Measurements from ENCODE around the gene SLCO1C1. TPM values are rescaled to one million over a fixed set of nuclear protein-coding genes. Genes with fewer than 3 reads are reported as not detected.

Gene SLCO1C1, protein sequence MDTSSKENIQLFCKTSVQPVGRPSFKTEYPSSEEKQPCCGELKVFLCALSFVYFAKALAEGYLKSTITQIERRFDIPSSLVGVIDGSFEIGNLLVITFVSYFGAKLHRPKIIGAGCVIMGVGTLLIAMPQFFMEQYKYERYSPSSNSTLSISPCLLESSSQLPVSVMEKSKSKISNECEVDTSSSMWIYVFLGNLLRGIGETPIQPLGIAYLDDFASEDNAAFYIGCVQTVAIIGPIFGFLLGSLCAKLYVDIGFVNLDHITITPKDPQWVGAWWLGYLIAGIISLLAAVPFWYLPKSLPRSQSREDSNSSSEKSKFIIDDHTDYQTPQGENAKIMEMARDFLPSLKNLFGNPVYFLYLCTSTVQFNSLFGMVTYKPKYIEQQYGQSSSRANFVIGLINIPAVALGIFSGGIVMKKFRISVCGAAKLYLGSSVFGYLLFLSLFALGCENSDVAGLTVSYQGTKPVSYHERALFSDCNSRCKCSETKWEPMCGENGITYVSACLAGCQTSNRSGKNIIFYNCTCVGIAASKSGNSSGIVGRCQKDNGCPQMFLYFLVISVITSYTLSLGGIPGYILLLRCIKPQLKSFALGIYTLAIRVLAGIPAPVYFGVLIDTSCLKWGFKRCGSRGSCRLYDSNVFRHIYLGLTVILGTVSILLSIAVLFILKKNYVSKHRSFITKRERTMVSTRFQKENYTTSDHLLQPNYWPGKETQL
- total RNA-seq (2014; rRNA removed; shearing (Covaris generic); ENCODE audit: low replicate concordance): not detected in 2 replicates

DNA sequence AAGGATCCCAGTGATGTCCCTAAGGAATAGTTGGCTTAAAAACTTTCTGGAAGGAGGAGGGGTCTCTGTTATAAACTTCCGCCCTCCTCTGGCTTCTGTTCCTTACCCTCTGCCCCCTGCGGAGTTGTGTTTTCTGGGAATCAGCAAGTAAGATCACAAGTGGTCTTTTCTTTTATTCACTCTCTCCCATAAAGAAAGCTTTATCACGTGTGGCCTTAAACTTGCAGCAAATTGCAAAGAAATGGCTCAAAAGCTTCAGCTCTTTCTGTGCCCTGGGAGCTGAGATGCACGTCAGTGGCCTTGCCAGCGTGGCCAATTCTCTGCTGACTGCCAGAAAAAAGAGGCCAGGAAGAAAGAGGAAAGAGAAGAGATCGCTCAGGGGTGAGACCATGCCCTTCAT, at the start of gene SLCO1C1:
Gene SLCO1C1 (plus strand): TSS at position 101 of the 400 bp plus-strand sequence. CDS start 4,245 bp downstream, outside the sequence.
- DNase-seq (ENCODE audit: low read depth): no peak
- in situ Hi-C loops (cut with HindIII; ENCODE audit: low pct_unique_long_range_greater_than_20kb, low sequenced_read_pairs): no loop called here

DNA sequence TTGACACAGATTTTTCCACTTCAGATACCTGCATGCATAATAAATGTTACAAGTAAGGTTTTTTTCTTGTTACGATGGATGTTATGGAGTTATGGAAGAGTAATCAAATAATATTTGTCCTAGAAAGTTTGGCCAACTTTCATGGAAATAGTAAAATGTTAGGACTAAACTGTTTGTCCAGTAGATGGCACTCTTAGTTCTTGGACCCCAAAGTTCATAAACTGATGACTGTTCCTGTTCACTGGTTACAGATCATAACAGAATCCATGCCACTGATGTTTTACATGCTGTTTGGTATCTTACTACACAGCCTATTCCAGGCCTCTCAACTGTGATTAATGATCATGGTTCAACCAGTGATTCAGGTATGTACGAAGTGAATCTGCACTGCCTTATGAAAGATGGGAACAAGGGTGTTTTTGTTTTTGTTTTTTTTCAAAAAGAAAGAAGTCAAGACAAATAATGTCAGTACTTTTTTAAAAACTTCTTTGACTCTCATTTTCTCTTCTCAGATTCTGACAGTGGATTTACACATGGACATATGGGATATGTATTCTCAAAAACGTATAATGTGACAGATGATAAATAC, 48.8 kb upstream of the SLCO1C1 start:
- in situ Hi-C loops (cut with HindIII; ENCODE audit: low pct_unique_long_range_greater_than_20kb, low sequenced_read_pairs): no loop called here
- DNase-seq (ENCODE audit: low read depth): peak; percentile 16

DNA sequence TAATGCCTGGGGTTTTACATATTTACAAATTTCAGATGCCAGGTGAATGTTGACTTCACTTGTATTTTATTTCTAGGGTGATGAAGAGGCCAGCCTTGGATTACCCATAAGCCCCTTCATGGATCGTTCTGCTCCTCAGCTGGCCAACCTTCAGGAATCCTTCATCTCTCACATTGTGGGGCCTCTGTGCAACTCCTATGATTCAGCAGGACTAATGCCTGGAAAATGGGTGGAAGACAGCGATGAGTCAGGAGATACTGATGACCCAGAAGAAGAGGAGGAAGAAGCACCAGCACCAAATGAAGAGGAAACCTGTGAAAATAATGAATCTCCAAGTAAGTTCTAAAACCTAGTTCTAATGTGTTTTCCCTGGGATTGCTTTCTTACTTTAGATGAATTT, 41.3 kb upstream of the SLCO1C1 start:
- in situ Hi-C loops (cut with HindIII; ENCODE audit: low pct_unique_long_range_greater_than_20kb, low sequenced_read_pairs): no loop called here
- DNase-seq (ENCODE audit: low read depth): no peak

DNA sequence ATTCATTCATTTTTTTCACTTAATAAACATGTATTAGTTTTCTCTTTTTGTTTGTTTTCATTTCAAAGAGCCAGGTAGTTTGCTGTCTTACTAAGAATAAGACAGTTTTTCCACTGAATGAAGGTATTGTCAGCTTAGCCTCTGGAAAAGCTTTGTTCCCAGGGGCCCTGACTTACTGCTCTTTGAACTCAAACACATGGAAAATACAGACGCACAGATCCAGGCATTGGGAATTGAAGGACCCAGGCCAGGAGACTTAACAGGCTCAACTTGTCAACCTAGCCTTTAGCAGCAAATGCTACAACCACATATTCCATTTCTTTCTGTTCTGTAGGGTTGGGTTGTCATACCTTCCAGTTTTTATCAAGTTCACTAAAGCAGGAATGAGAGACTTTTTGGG, 38.5 kb upstream of the SLCO1C1 start:
- in situ Hi-C loops (cut with HindIII; ENCODE audit: low pct_unique_long_range_greater_than_20kb, low sequenced_read_pairs): no loop called here
- no peak for DNase-seq (ENCODE audit: low read depth)

DNA sequence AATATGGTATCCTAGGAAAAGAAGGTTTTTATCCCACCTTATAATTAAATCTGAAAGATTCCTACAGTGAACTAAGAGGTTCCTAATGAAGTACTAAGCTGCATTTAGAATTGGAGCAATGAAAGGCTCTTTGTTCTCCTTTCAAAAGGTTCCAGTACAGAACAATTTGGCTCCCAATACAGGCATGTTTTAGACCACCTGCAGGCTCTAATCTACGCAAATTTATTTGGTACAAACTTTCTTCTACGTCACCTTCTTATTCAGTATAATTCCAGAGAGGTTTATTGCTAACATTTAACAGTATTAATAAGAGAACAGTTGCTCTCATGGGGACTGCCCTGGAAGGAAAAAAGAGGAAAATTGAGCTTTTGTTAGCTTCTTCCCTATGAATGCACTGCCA, 37.6 kb upstream of the SLCO1C1 start:
- DNase-seq (ENCODE audit: low read depth): no peak
- in situ Hi-C loops (cut with HindIII; ENCODE audit: low pct_unique_long_range_greater_than_20kb, low sequenced_read_pairs): no loop called here

DNA sequence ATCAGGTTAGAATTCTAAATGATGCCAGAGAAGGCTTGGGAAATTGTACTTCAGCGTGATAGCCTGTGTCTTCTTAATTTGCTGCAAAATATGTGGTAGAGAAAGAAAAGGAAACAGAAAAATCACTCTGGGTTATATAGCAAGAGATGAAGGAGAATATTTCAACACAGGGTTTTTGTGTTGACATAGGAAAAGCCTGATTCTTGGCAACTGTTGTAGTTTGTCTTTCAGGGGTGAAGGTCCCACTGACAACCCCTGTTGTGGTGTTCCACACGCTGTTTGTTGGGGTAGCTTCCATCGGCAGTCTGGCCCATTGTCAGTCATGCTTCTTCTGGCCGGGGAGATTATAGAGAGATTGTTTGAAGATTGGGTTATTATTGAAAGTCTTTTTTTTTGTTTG, 13.8 kb upstream of the SLCO1C1 start:
- DNase-seq (ENCODE audit: low read depth): no peak
- in situ Hi-C loops (cut with HindIII; ENCODE audit: low pct_unique_long_range_greater_than_20kb, low sequenced_read_pairs): no loop called here

DNA sequence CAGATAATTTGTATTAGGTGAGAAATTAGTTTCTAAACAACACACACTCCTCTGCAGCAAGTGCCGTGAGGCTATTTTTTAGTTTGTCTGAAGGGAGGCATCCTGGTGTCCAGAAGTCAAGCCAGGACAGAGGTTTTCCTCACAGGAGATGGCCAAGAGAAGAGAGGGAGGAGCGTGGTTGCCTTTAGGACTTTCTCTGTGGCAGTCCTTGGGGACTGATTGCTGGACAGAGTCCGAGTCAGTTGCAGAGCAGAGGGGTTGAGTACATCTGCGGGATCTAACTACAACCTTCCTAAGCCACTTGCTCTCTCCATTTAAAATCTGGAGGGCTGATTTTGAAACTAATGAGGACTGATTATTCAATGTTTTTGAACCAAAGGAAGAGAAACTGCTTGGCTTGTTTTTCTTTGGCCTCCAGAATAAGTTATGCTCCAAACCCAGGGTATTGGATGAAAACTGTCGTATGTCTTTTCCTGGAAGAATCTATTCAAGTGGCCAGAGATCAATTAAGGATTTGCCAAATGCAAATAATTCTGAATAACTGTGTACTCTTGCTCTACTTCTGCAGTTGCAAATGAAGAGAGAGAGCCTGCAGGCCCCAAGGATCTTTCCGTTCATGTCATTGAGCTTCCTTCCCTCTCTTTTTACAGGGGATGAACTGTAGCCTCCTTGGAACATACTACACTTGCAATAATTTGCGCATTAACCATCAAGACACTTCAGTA, 1.2 kb downstream of the SLCO1C1 start:
- in situ Hi-C loops (cut with HindIII; ENCODE audit: low pct_unique_long_range_greater_than_20kb, low sequenced_read_pairs): no loop called here
- no peak for DNase-seq (ENCODE audit: low read depth)

DNA sequence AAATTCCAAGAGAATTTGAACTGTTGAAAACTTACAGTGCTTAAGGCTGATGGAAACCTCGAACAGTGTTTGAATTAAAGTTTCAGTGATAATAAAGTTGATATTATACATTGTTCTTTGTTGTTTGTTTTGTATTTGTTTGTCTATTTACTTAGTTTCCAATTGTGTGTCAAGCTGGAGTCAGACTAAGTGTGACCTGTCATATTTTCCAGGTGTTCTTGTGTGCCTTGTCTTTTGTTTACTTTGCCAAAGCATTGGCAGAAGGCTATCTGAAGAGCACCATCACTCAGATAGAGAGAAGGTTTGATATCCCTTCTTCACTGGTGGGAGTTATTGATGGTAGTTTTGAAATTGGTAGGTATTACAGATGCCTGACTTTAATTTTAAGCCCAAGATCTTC, 6.0 kb downstream of the SLCO1C1 start:
- in situ Hi-C loops (cut with HindIII; ENCODE audit: low pct_unique_long_range_greater_than_20kb, low sequenced_read_pairs): no loop called here
- no peak for DNase-seq (ENCODE audit: low read depth)

DNA sequence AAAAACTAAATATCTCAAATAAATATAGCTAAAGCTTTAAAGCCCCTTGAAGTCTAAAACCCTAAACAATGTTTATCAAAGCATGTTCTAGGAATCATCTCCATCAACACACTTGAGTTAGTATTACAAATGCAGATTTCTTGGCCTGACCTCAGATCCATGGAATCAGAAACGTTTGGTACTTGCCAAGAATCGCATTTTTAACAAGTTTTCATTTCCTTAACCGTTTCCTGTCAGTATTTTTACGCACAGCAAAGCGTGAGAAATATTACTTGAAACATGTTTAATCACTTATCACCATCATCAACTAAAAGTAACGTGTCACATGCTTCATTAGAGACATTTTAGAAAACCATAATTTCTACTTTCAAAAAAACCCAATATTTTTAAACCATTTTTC, 9.7 kb downstream of the SLCO1C1 start:
- no peak for DNase-seq (ENCODE audit: low read depth)
- in situ Hi-C loops (cut with HindIII; ENCODE audit: low pct_unique_long_range_greater_than_20kb, low sequenced_read_pairs): no loop called here

DNA sequence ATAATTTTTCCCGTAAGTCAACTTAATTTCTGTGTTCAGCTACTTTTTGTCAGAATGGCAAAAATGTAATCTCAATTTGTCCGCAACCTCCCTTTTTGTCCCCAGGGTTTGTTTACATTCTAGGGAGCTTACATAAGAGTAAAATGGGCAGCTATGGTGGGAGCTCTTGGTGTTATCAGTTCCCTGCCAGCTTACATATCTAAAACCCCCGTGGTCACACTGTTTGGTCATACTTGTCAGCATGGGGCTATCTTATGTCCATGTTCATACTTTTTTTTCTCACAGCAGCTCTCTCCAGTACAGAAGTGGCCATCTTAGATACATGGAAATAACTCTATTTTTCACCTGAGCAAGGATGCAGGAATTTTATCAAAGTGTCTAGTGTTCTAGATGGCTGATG, 16.7 kb downstream of the SLCO1C1 start:
- in situ Hi-C loops (cut with HindIII; ENCODE audit: low pct_unique_long_range_greater_than_20kb, low sequenced_read_pairs): no loop called here
- no peak for DNase-seq (ENCODE audit: low read depth)

DNA sequence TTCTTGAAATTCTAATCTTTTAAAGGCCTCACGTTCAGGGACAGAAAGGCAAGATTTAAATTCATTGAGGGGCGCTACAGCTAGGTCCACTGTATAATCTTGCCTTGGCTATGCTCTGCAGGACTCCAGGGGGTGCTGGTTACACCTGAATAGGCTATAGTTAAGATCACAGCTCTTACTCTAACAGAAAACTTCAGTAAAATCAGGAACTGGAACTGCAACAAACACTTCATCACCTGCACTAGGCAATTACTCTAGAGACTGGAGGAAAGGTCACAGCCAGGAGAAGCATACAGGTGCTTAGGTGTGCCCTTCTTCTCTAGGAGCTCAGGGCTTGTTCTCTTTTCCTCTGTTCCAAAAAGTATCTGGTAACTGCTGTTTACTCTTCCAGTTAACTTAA, 20.9 kb downstream of the SLCO1C1 start:
- in situ Hi-C loops (cut with HindIII; ENCODE audit: low pct_unique_long_range_greater_than_20kb, low sequenced_read_pairs): no loop called here
- DNase-seq (ENCODE audit: low read depth): no peak

DNA sequence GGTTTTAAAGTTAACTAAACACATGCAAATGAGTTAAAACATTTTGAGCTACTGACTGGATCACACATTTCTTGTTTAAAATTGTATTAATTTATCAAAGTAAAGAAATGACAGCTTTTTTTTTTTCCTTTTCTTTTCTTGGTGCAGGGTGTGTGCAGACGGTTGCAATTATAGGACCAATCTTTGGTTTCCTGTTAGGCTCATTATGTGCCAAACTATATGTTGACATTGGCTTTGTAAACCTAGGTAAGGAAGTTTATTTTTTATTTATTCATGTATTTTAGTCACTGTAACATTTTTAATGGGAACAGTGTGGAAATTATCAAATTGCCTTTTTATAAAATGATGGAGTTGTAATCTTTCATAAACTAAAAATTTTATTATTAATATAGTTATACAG, 21.9 kb downstream of the SLCO1C1 start:
- in situ Hi-C loops (cut with HindIII; ENCODE audit: low pct_unique_long_range_greater_than_20kb, low sequenced_read_pairs): no loop called here
- DNase-seq (ENCODE audit: low read depth): no peak

DNA sequence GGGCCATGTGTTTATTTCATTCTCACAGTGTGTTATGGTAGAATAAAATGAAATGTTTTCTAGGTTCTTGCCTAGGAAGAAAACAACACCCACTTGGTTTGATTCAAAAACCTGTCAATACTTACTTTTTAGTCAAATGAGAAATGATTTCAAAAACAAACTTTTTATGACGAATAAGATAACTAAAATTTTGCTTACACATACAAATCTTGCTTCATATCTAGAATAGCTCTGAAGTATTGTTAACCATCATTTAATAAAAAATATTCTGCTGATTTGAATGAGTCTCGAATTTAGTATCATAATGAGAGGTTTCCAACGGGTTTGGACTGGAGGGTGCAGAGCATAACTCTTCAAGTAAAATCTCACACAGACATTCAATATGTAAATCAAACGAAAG, 23.2 kb downstream of the SLCO1C1 start:
- DNase-seq (ENCODE audit: low read depth): no peak
- in situ Hi-C loops (cut with HindIII; ENCODE audit: low pct_unique_long_range_greater_than_20kb, low sequenced_read_pairs): no loop called here

DNA sequence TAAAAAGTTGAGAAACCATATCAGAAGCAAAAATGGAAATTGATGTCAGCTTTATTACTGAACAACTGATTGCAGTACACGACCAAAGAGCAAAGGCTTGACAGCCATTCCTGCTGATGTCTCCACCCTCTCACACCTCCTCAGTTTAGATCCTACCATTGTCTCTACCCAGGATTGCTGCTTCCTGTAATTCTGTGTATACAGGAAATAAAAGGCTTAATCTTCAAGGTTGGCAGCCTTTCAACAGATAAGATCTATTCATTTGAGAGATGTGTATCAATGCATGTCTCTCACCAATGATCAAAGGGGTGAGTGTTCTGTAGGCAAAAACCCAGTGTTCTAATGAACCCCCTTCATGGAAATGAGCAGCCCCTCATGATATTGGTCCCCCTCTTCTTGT, 27.0 kb downstream of the SLCO1C1 start:
- in situ Hi-C loops (cut with HindIII; ENCODE audit: low pct_unique_long_range_greater_than_20kb, low sequenced_read_pairs): no loop called here
- DNase-seq (ENCODE audit: low read depth): no peak

DNA sequence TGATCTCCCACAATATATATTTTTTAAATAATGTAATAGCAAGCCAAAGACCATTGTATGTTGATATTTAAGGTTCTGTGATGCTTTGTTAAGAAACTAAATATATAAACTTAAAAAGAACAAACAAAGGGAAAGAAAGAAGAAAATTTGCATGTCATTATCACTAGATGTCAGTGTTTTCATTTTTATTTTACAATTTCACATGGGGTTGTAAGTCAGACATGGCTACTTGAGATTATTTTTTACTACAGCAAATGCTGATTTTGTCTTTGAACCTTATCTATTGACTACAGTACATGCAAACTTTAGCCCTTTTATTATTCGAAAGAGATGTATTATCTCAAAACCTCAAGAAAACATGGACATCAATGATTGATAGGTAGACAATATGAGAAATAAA, 36.1 kb downstream of the SLCO1C1 start:
- no peak for DNase-seq (ENCODE audit: low read depth)
- in situ Hi-C loops (cut with HindIII; ENCODE audit: low pct_unique_long_range_greater_than_20kb, low sequenced_read_pairs): no loop called here

DNA sequence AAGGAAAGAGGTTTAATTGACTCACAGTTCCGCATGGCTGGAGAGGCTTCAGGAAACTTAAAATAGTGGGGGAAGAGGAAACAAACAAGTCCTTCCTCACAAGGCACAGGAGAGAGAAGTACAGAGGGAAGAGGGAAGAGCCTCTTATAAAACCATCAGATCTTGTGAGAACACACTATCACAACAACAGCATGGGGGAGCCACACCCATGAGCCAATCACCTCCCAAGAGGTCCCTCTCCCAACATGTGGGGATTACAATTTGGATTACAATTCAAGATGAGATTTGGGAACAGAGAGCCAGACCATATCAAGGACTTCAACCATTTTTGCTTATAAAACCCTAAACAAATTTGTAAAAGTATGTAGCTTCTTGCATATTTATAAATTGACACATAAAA, 45.8 kb downstream of the SLCO1C1 start:
- in situ Hi-C loops (cut with HindIII; ENCODE audit: low pct_unique_long_range_greater_than_20kb, low sequenced_read_pairs): no loop called here
- DNase-seq (ENCODE audit: low read depth): no peak

DNA sequence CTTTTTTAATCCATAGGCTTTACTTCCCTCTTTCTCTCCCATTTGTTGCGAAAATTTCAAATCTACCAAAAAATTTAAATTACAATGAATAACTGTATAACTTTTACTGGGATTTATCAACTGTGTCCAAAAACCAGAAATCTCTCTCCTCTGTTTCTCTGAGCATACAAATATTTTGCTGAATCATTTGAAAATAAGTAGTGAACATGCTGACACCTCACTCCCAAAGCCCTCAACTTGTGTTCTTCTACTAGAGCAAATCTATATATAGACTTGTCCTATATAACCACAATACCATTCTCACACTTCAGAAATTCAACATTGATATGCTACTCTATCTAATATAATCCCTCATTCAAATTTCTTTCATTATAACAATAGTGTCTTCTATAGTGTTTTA, 53.1 kb downstream of the SLCO1C1 start:
- DNase-seq (ENCODE audit: low read depth): no peak
- in situ Hi-C loops (cut with HindIII; ENCODE audit: low pct_unique_long_range_greater_than_20kb, low sequenced_read_pairs): no loop called here

DNA sequence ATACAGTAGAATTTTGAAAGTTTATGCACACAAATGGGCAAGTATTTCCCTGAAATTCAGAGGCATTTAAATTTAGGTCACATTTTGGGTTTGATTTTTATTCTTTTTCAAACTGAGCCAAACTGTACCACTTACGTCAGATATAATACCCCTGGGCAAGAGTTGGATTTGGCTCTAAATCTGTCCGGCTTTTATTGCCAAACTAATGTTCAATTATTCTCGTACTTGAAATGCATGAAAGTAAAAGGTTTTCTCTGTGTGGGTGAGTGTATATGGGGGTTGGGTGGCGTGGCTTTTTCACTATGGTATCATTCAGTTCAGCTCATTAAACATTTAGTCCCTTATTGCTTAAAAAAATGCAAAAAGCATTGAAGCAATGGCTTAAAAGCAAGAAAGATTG, 55.9 kb downstream of the SLCO1C1 start:
- in situ Hi-C loops (cut with HindIII; ENCODE audit: low pct_unique_long_range_greater_than_20kb, low sequenced_read_pairs): no loop called here
- no peak for DNase-seq (ENCODE audit: low read depth)

DNA sequence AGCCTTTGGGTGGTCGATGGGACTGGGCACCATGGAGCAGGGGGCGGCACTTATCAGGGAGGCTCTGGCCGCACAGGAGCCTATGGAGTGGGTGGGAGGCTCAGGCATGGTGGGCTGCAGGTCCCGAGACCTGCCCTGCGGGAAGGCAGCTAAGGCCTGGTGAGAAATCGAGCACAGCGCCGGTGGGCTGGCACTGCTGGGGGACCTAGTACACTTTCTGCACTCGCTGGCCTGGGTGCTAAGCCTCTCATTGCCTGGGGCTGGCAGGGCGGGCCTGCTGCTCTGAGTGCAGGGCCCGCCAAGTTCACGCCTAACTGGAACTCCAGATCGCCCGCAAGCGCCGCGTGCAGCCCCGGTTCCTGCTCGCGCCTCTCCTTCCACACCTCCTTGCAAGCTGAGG, 82.3 kb downstream of the SLCO1C1 start:
- in situ Hi-C loops (cut with HindIII; ENCODE audit: low pct_unique_long_range_greater_than_20kb, low sequenced_read_pairs): no loop called here
- DNase-seq (ENCODE audit: low read depth): no peak
